Mucosa of stomach (tissue), 1 donor: Measurements from ENCODE around the gene KCTD7.
"Not testable (repeated sequence)": the region's sequence is repeated elsewhere in the genome, so short reads cannot be mapped to it uniquely, and the experiment has no call there.

Source experiments
- H3K27me3 ChIP-seq: one replicate; pipeline ENCODE4 v1.7.0; 2013; ENCODE audit warnings: mild to moderate bottlenecking, low read length; ENCODE audit not compliant: control insufficient read depth, insufficient read depth
- H3K36me3 ChIP-seq: one replicate; pipeline ENCODE4 v1.7.0; 2013; ENCODE audit warnings: low read length; ENCODE audit not compliant: control insufficient read depth, insufficient read depth
- H3K4me1 ChIP-seq: one replicate; pipeline ENCODE4 v1.7.0; 2013; ENCODE audit warnings: mild to moderate bottlenecking, low read length; ENCODE audit not compliant: control insufficient read depth, insufficient read depth
- H3K4me3 ChIP-seq: one replicate; pipeline ENCODE4 v1.7.0; 2013; ENCODE audit warnings: low read length
- H3K9ac ChIP-seq: one replicate; pipeline ENCODE4 v1.7.0; 2013; ENCODE audit warnings: mild to moderate bottlenecking, low read length, moderate library complexity
- H3K9me3 ChIP-seq: one replicate; pipeline ENCODE4 v1.7.0; 2013; ENCODE audit warnings: mild to moderate bottlenecking, low read length, moderate library complexity; ENCODE audit not compliant: control insufficient read depth
- donor health status: Pancreatic carcinoma.

KCTD7 gene

GRCh38 chr7:66628361-66629221, at the start of gene KCTD7:
KCTD7 (plus strand) TSS chr7:66628881; CDS start chr7:66629065, 184 bp downstream.
- no peaks in the 10 kb centered on the region for H3K36me3 ChIP-seq

GRCh38 chr7:66580380-66580779, 48.3 kb upstream of the KCTD7 start:
- not testable (repeated sequence) for H3K36me3 ChIP-seq, H3K9me3 ChIP-seq, H3K4me3 ChIP-seq, H3K9ac ChIP-seq, H3K4me1 ChIP-seq, H3K27me3 ChIP-seq

More at GRCh38 chr7:66628361-66629221, at the start of gene KCTD7:
- Histone ChIP-seq H3K9ac (peak within 1 kb of the TSS; percentile 90), H3K4me3 (peak within 1 kb of the TSS; percentile 86), H3K4me1 (peaks cover 8% of the 10 kb centered on the region), H3K27me3 (no peaks in the 10 kb centered on the region), H3K9me3 (no peaks in the 10 kb centered on the region)

GRCh38 chr7:66582816-66583489, 45.7 kb upstream of the KCTD7 start:
- H3K36me3 ChIP-seq, H3K9me3 ChIP-seq, H3K27me3 ChIP-seq, H3K9ac ChIP-seq, H3K4me3 ChIP-seq, H3K4me1 ChIP-seq: not testable (repeated sequence)

DNA sequence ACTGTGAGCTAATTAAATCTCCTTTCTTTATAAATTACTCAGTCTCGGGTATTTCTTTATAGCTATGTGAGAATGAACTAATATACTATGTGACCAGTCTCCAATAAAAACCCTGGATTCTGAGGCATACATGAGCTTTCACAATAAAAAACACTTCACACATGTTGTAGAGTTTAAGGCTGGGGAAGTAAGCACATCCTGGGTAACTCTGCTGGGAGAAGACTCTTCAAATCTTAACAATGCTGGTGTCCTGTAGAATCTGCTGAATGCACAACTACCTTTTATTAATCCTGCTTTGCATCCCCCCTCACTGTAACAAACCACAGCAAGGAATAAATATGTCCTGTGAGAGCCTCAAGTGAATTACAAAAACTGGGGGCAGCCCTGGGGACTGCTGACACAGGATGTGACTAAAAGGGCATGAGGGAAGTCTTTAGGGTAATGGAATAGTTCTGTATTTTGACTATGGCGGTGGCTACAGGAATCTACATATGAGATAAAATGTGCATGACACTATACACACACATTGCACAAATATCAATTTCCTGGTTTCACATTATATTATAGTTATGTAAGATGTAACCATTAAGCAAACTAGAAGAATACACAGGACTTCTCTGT, 45.1 kb upstream of the KCTD7 start:
- no peak overlapping the region for H3K4me3 ChIP-seq
- no peak overlapping the region for H3K9ac ChIP-seq
- H3K4me1 ChIP-seq: peaks cover 5% of the 10 kb centered on the region
- H3K9me3 ChIP-seq: no peaks in the 10 kb centered on the region
- no peaks in the 10 kb centered on the region for H3K27me3 ChIP-seq
- no peaks in the 10 kb centered on the region for H3K36me3 ChIP-seq

GRCh38 chr7:66586181-66586580, 42.5 kb upstream of the KCTD7 start:
- Histone ChIP-seq H3K27me3 (no peaks in the 10 kb centered on the region), H3K4me3 (no peak overlapping the region), H3K4me1 (peaks cover 12% of the 10 kb centered on the region), H3K9ac (no peak overlapping the region), H3K36me3 (no peaks in the 10 kb centered on the region), H3K9me3 (no peaks in the 10 kb centered on the region)

- H3K4me1 ChIP-seq: peaks cover 12% of the 10 kb centered on the region
- H3K27me3 ChIP-seq, H3K36me3 ChIP-seq, H3K9me3 ChIP-seq, H3K9ac ChIP-seq, H3K4me3 ChIP-seq: not testable (repeated sequence)
Observed at GRCh38 chr7:66588226-66588625, 40.5 kb upstream of the KCTD7 start.

DNA sequence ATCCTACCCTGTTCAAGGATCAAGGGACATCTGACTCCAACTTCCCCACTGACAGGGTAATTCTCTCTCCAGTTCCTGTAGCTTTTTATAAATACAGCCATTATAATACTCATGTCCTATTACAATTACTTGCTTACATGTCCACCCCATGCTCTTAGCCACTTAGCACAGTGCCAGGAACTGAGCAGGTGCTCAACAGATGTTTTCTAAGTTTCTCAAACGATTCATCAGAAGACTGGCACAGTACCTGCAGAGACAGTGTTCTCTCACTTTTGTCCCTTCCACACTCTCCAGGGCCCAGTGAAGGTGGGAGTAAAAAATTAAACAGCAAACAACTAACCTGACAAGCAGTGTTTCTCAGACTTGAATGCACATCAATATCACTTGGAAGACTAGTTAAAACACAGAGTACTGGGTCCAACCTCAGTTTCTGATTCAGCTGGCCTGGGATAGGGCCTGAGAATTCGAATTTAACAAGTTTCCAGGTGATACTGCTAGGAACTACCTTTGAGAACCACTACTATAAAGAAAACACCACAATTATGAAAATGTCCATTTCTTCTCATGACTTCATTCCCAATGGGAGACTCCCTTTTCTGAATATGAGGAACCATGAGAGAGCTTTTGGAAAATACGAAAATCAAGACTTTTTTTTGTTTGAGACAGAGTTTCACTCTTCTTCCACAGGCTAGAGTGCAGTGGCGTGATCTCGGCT, 39.7 kb upstream of the KCTD7 start:
- H3K9ac ChIP-seq, H3K27me3 ChIP-seq, H3K36me3 ChIP-seq, H3K9me3 ChIP-seq, H3K4me3 ChIP-seq: not testable (repeated sequence)
- H3K4me1 ChIP-seq: peaks cover 12% of the 10 kb centered on the region

DNA sequence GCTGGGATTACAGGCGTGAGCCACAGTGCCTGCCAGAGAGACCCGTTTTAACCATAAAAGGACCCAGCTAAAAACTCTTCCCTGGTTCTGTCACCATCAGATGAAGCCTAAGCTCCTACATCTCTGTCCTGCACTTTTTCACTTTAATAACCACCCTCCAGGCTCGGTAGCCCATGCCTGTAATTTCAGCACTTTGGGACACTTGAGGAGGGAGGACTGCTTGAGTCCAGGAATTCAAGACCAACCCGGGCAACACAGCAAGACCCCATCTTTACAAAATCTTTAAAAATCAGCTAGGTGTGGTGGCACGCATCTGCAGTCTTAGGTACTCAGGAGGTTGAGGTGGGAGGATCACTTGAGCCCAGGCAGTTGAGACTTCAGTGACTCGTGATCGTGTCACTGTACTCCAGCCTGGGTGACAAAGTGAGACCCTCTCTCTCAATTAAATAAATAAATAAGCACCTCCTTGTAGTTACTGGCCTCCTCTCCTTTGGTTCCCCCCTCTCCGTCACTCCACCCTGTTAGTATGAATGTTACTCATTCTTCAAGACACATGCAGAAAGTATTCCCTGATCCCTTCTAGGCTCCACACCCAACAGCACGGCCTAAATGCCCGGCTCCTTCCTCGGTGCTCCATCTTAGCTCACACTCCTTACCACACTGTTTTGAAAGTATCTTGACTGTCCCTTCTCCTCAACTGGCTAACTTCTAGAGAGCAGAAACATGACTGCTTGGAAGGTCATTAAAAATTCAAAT, 38.2 kb upstream of the KCTD7 start:
- H3K27me3 ChIP-seq, H3K4me1 ChIP-seq, H3K36me3 ChIP-seq, H3K4me3 ChIP-seq, H3K9me3 ChIP-seq: not testable (repeated sequence)
- H3K9ac ChIP-seq: peak overlapping the region; percentile 88

- not testable (repeated sequence) for H3K27me3 ChIP-seq, H3K4me1 ChIP-seq, H3K9me3 ChIP-seq, H3K36me3 ChIP-seq
- Histone ChIP-seq H3K9ac (peak overlapping the region; percentile 88), H3K4me3 (peak overlapping the region; percentile 56)
Observed at GRCh38 chr7:66591058-66591798, 37.5 kb upstream of the KCTD7 start.

DNA sequence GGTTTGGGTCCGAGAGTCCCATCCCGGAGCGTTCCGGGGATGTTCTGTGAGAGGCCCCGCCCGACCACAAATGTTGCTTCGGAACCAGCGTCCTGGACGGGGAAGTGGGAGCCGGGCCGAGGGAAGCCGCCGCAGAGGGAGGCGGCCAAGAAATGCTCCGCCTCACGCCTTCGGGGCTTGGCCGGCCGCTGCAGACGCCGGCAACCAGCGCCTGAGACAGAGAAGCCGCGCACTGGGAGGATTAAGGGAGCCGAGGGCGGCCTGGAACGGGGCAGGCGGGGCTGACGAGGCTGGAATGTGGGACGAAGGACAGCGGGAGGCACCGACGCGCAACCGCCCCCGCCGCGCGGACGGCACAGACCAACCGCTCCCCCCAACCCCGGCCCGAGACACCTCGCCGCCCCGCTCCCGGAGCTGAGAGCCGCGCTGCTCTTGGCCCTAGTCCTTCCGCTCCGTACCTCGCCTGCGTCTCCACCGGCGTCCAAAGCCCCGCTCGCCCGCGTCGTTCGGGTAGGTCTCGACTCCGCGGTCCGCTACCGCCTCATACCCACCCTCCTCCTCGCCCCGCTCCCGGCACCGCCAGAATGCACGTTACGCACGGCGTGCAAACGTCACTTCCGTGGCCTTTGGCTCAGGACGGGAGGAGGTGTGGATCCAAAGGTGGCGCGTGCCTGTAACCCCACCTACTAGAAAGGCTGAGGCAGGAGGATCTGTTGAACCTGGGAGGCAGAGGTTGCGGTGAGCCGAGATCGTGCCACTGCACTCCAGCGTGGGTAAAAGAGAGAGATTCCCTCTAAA, 36.7 kb upstream of the KCTD7 start:
- H3K9me3 ChIP-seq: no peaks in the 10 kb centered on the region
- peaks cover 7% of the 10 kb centered on the region for H3K4me1 ChIP-seq
- no peaks in the 10 kb centered on the region for H3K27me3 ChIP-seq
- peak overlapping the region; percentile 56 for H3K4me3 ChIP-seq
- peak overlapping the region; percentile 88 for H3K9ac ChIP-seq
- no peaks in the 10 kb centered on the region for H3K36me3 ChIP-seq
